Nephron (organoid): ENCODE measurements around the gene NDUFS6.

Source experiments
- H3K27ac Mint-ChIP-seq, 3 experiments: 2 replicates each; pipeline ENCODE4 v1.8.0; 2020; ENCODE audit warnings: mixed read lengths in 3 of 3, mild to moderate bottlenecking in 2 of 3, moderate library complexity in 1 of 3
- H3K27me3 Mint-ChIP-seq: 2 replicates; pipeline ENCODE4 v1.8.0; 2021; ENCODE audit warnings: low read depth, mild to moderate bottlenecking, moderate library complexity, mixed read lengths
- H3K36me3 Mint-ChIP-seq: 2 replicates; pipeline ENCODE4 v1.8.0; 2020; ENCODE audit warnings: low read depth, mixed read lengths
- H3K4me1 Mint-ChIP-seq: 2 replicates; pipeline ENCODE4 v1.8.0; 2020; ENCODE audit warnings: mixed read lengths
- H3K4me3 Mint-ChIP-seq, 3 experiments: 2 replicates each; pipeline ENCODE4 v1.8.0; 2020; ENCODE audit warnings: mild to moderate bottlenecking in 3 of 3, mixed read lengths in 3 of 3, moderate library complexity in 2 of 3
- H3K9me3 Mint-ChIP-seq: 2 replicates; pipeline ENCODE4 v1.8.0; 2020; ENCODE audit warnings: mixed read lengths
- CTCF ChIP-seq, 3 experiments: fragments of 200-600 bp; sonication (generic); IDR thresholded peaks; one replicate each; pipeline ENCODE4 v1.5.0; 2021; ENCODE audit warnings: antibody characterized with exemption in 3 of 3; ENCODE audit not compliant: unreplicated experiment in 3 of 3

Gene NDUFS6

GRCh38 chr5:1755321-1755949 lies 45.8 kb upstream of the NDUFS6 start:
- TF ChIP-seq CTCF (IDR thresholded peaks at IDR 0.05; ENCODE audit: unreplicated experiment in 3 of 3) = no peak
- H3K4me3 Mint-ChIP-seq = no peak overlapping the region
- H3K27me3 Mint-ChIP-seq = peaks cover 27% of the 10 kb centered on the region
- H3K27ac Mint-ChIP-seq = peak overlapping the region in 1 of 3 experiments; percentile 4
- peaks cover 5% of the 10 kb centered on the region for H3K36me3 Mint-ChIP-seq
- H3K4me1 Mint-ChIP-seq = peaks cover 9% of the 10 kb centered on the region
- H3K9me3 Mint-ChIP-seq = peaks cover 5% of the 10 kb centered on the region

- Mint-ChIP-seq H3K4me3 (no peak overlapping the region), H3K27ac (no peak overlapping the region), H3K9me3 (peaks cover 5% of the 10 kb centered on the region), H3K27me3 (peaks cover 26% of the 10 kb centered on the region), H3K4me1 (peaks cover 9% of the 10 kb centered on the region), H3K36me3 (peaks cover 5% of the 10 kb centered on the region)
- TF ChIP-seq CTCF (IDR thresholded peaks at IDR 0.05; ENCODE audit: unreplicated experiment in 3 of 3) = no peak
These were observed 44.7 kb upstream of the NDUFS6 start for GRCh38 chr5:1756481-1756880.

DNA sequence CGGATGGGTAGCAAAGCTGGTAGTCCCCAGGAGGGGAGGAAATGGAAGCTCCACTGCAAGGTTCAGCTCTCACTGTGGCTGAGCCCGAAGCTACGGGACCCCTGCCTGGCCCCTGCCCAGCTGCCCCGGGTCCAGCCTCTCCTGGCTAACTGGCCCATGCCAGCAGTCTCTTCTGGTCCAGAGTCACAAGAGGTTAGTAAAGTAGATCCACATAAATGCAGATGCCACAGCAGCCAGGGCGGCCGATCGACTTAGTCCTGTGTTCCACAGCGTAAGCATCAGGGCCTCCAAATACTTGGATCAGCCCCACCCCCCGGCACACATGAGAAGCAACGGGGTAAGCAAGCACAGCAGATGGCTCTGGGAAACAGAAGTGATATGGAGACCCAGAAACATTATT lies 43.7 kb upstream of the NDUFS6 start:
- H3K27ac Mint-ChIP-seq = no peak overlapping the region
- H3K4me1 Mint-ChIP-seq = peaks cover 9% of the 10 kb centered on the region
- no peak for TF ChIP-seq CTCF (IDR thresholded peaks at IDR 0.05; ENCODE audit: unreplicated experiment in 3 of 3)
- no peak overlapping the region for H3K4me3 Mint-ChIP-seq
- H3K36me3 Mint-ChIP-seq = peaks cover 5% of the 10 kb centered on the region
- peaks cover 5% of the 10 kb centered on the region for H3K9me3 Mint-ChIP-seq
- peaks cover 32% of the 10 kb centered on the region for H3K27me3 Mint-ChIP-seq

DNA sequence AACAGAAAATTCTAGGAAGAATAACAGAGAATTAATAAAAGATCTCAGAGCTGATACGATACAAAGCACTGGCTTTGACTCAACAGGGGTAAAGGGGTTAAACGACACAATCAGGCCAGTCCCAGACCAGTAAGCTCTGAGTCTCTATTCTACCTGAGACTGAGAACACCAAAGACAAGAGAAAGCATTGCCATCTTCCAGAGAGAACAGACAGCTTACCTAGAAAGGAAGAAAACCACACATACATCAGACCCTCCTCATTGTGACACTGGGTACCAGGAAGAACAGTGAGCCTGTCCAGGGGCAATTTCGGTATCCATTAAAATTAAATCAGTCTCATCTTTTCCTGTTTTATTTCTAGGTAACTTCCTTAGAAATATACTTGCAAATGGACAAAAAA lies 42.6 kb upstream of the NDUFS6 start:
- TF ChIP-seq CTCF (IDR thresholded peaks at IDR 0.05; ENCODE audit: unreplicated experiment in 3 of 3) = no peak
- Mint-ChIP-seq H3K27ac (no peak overlapping the region), H3K4me3 (no peak overlapping the region), H3K27me3 (peaks cover 34% of the 10 kb centered on the region), H3K4me1 (peaks cover 9% of the 10 kb centered on the region), H3K9me3 (peaks cover 5% of the 10 kb centered on the region), H3K36me3 (peaks cover 5% of the 10 kb centered on the region)

DNA sequence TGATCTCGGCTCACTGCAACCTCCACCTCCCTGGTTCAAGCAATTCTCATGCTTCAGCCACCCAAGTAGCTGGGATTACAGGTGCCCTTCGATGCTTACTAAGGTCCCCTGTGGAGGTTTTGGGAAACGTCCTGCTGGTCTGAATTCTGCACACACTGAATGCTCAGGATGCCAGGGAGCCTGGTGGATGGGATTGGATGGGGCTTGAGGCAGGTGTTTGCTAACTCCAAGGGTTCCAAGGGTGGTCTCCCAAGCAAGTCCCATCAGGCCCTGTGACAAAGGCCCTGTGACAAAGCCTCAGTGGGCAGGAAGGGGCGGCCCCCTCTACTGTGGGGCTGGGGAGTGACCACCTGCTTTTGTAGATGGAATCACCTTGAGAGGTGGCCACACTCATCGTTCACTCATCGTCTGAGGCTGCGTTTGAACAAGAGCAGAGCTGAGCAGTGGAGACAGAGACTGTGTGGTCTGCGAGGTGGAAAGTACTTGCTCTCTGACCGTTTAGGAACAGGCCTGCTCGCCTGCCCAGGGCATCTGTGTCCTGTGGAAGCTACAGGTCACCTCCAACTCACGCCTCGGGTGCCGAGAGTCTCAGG lies 41.7 kb upstream of the NDUFS6 start:
- H3K27ac Mint-ChIP-seq = no peak overlapping the region
- peaks cover 40% of the 10 kb centered on the region for H3K27me3 Mint-ChIP-seq
- peaks cover 5% of the 10 kb centered on the region for H3K9me3 Mint-ChIP-seq
- H3K4me3 Mint-ChIP-seq = no peak overlapping the region
- H3K36me3 Mint-ChIP-seq = peaks cover 5% of the 10 kb centered on the region
- peaks cover 15% of the 10 kb centered on the region for H3K4me1 Mint-ChIP-seq
- no peak for TF ChIP-seq CTCF (IDR thresholded peaks at IDR 0.05; ENCODE audit: unreplicated experiment in 3 of 3)

DNA sequence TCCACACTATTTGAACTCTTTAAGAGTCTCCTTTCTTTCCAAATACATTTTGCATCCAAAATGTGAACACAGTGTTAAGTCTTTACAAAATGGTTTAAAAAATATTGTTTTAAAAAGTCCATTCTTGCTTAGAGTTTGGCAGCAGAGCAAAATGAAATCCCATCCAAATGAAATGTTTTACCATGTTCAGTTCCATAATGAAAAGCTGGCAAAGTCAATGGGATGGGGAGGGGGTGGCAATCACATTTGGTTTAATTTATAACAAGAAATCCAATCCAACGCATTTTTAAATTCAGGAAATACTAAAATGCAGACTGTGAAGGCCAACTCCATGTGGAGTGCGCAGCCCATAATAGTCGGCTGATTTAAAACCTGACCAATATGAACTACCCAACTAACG lies 41.0 kb upstream of the NDUFS6 start:
- H3K9me3 Mint-ChIP-seq = peaks cover 5% of the 10 kb centered on the region

More for the DNA sequence above, 41.0 kb upstream of the NDUFS6 start:
- TF ChIP-seq CTCF (IDR thresholded peaks at IDR 0.05; ENCODE audit: unreplicated experiment in 3 of 3) = no peak
- H3K36me3 Mint-ChIP-seq = peaks cover 5% of the 10 kb centered on the region
- no peak overlapping the region for H3K4me3 Mint-ChIP-seq
- H3K27me3 Mint-ChIP-seq = peaks cover 46% of the 10 kb centered on the region
- H3K4me1 Mint-ChIP-seq = peaks cover 19% of the 10 kb centered on the region
- H3K27ac Mint-ChIP-seq = no peak overlapping the region
